ENCODE data around the gene ZNF414. TPM values are rescaled to one million over a fixed set of nuclear protein-coding genes. Genes with fewer than 3 reads are reported as not detected.

The ZNF414 gene
- total RNA-seq, 2 donors from 2014 or later = 22.6 to 23.7 TPM

- Mint-ChIP-seq H3K27me3 (ENCODE audit: insufficient read depth) (no peaks in the 10 kb centered on the region), H3K4me1 (peaks cover 13% of the 10 kb centered on the region), H3K27ac (no peak overlapping the region), H3K9me3 (no peaks in the 10 kb centered on the region), H3K36me3 (ENCODE audit: low read depth) (peaks cover 93% of the 10 kb centered on the region), H3K4me3 (no peak overlapping the region)
- no peak overlapping the region for H3K27ac ChIP-seq (ENCODE audit: low read depth, low read length)
- H3K9me3 ChIP-seq (ENCODE audit: control insufficient read depth, low read length) = no peaks in the 10 kb centered on the region
- H3K27me3 ChIP-seq (ENCODE audit: control insufficient read depth, insufficient read depth, low read length, poor library complexity, severe bottlenecking) = no peaks in the 10 kb centered on the region
- TF ChIP-seq CTCF (conservative IDR thresholded peaks at IDR 0.05) = no peak
- peaks cover 98% of the 10 kb centered on the region for H3K36me3 ChIP-seq (ENCODE audit: control insufficient read depth, insufficient read depth, low read length)
- 79 to 96% methylated on average over 3 to 4 of the region's 4 CpGs for WGBS, 2 experiments (ENCODE audit: insufficient coverage in 1 of 2, insufficient read length in 1 of 2)
- no peak for DNase-seq
- no peak overlapping the region for H3K4me3 ChIP-seq (ENCODE audit: low read length)
- no peaks in the 10 kb centered on the region for H3K4me1 ChIP-seq (ENCODE audit: control insufficient read depth, insufficient read depth, low read length)
- no peak overlapping the region for H3K9ac ChIP-seq (ENCODE audit: extremely low read depth, low read length, poor library complexity, severe bottlenecking)
Observed at GRCh38 chr19:8466018-8466417, 47.9 kb downstream of the ZNF414 start.

GRCh38 chr19:8463365-8463764 is 50.6 kb downstream of the ZNF414 start:
- Histone ChIP-seq H3K9me3 (ENCODE audit: control insufficient read depth, low read length) (no peaks in the 10 kb centered on the region), H3K4me1 (ENCODE audit: control insufficient read depth, insufficient read depth, low read length) (no peaks in the 10 kb centered on the region), H3K36me3 (ENCODE audit: control insufficient read depth, insufficient read depth, low read length) (peaks cover 98% of the 10 kb centered on the region), H3K4me3 (ENCODE audit: low read length) (no peak overlapping the region), H3K27me3 (ENCODE audit: control insufficient read depth, insufficient read depth, low read length, poor library complexity, severe bottlenecking) (no peaks in the 10 kb centered on the region), H3K27ac (ENCODE audit: low read depth, low read length) (no peak overlapping the region), H3K9ac (ENCODE audit: extremely low read depth, low read length, poor library complexity, severe bottlenecking) (no peak overlapping the region)
- Mint-ChIP-seq H3K4me3 (no peak overlapping the region), H3K36me3 (ENCODE audit: low read depth) (peaks cover 80% of the 10 kb centered on the region), H3K27ac (peak overlapping the region; percentile 11), H3K27me3 (ENCODE audit: insufficient read depth) (no peaks in the 10 kb centered on the region), H3K9me3 (no peaks in the 10 kb centered on the region), H3K4me1 (peaks cover 32% of the 10 kb centered on the region)
- DNase-seq = no peak
- TF ChIP-seq CTCF (conservative IDR thresholded peaks at IDR 0.05) = no peak
- 96 to 98% methylated on average over 8 of the region's 8 CpGs for whole genome bisulfite sequencing, 2 experiments (ENCODE audit: insufficient coverage in 1 of 2, insufficient read length in 1 of 2)

- H3K27me3 ChIP-seq (ENCODE audit: control insufficient read depth, insufficient read depth, low read length, poor library complexity, severe bottlenecking) = no peaks in the 10 kb centered on the region
- no peaks in the 10 kb centered on the region for H3K9me3 ChIP-seq (ENCODE audit: control insufficient read depth, low read length)
- TF ChIP-seq CTCF (conservative IDR thresholded peaks at IDR 0.05) = no peak
- peaks cover 6% of the 10 kb centered on the region for H3K4me1 ChIP-seq (ENCODE audit: control insufficient read depth, insufficient read depth, low read length)
- no peak overlapping the region for H3K27ac ChIP-seq (ENCODE audit: low read depth, low read length)
- Mint-ChIP-seq H3K27me3 (ENCODE audit: insufficient read depth) (no peaks in the 10 kb centered on the region), H3K36me3 (ENCODE audit: low read depth) (peaks cover 76% of the 10 kb centered on the region), H3K4me3 (no peak overlapping the region), H3K27ac (peak overlapping the region; percentile 30), H3K4me1 (peaks cover 37% of the 10 kb centered on the region), H3K9me3 (no peaks in the 10 kb centered on the region)
- no peak overlapping the region for H3K9ac ChIP-seq (ENCODE audit: extremely low read depth, low read length, poor library complexity, severe bottlenecking)
- peaks cover 98% of the 10 kb centered on the region for H3K36me3 ChIP-seq (ENCODE audit: control insufficient read depth, insufficient read depth, low read length)
- WGBS, 2 experiments (ENCODE audit: insufficient coverage in 1 of 2, insufficient read length in 1 of 2) = 92 to 100% methylated on average over 2 to 5 of the region's 5 CpGs
- no peak for DNase-seq
- no peak overlapping the region for H3K4me3 ChIP-seq (ENCODE audit: low read length)
Observed at GRCh38 chr19:8462571-8462970, 51.4 kb downstream of the ZNF414 start.
